HCT116 (cell line): Measurements from ENCODE around the gene HAAO. TPM values are rescaled to one million over a fixed set of nuclear protein-coding genes. Genes with fewer than 3 reads are reported as not detected.

ENCODE experiments used
- ATAC-seq: fragments of 200-7000 bp; cut with Tn5 transposase; 2 replicates; pipeline ENCODE4 v1.9.1; 2020; ENCODE audit warnings: mild to moderate bottlenecking, moderate library complexity
- BruUV-seq: library from RNA; stranded (reverse); fragments of 400-500 nt; replicated peaks from 2 replicates; lab custom pipeline; 2021; lab: Mats Ljungman, UMichigan
- CTCF ChIA-PET: fragments of 300-600 bp; sonication (Branson Sonifier 250); formaldehyde crosslinking; loops from one replicate; lab custom pipeline; 2021; ENCODE audit warnings: antibody characterized with exemption; lab: Charles Lee
- POLR2A ChIA-PET: fragments of 300-600, 350-600 bp; sonication (Branson Sonifier 250); formaldehyde crosslinking; loops from one replicate; lab custom pipeline; 2021; ENCODE audit warnings: antibody characterized with exemption; lab: Charles Lee
- RAD21 ChIA-PET, 2 experiments: fragments of 300-600 bp; sonication (Branson Sonifier 250); formaldehyde crosslinking; loops; one replicate each; lab custom pipeline; 2023; ENCODE audit warnings: low total read pairs in 2 of 2; ENCODE audit not compliant: uncharacterized antibody in 2 of 2, unreplicated experiment in 2 of 2, low non-redundant PET in 1 of 2; lab: Charles Lee
- DNase-seq: peaks from one replicate; pipeline ENCODE4 v3.0.0-alpha.2; 2010; ENCODE audit warnings: low read depth, low spot score
- H2AFZ ChIP-seq: fragments of 200-600 bp; shearing (Covaris generic), sonication (generic); 2 replicates; pipeline ENCODE4 v1.6.1; 2017; ENCODE audit warnings: low read depth, mixed run types, mixed read lengths, antibody characterized with exemption, low read length; ENCODE audit not compliant: poor library complexity, severe bottlenecking
- H3K27ac ChIP-seq: 2 replicates; pipeline ENCODE4 v1.5.1; 2012; ENCODE audit warnings: low read depth, low read length
- H3K27me3 ChIP-seq: fragments of 200-600 bp; sonication (generic); 2 replicates; pipeline ENCODE4 v1.6.1; 2016; ENCODE audit warnings: mixed run types, low read length, mixed read lengths; ENCODE audit not compliant: insufficient read depth
- H3K36me3 ChIP-seq, 2 experiments: fragments of 200-500 bp in 1 of 2; fragments of 200-600 bp in 1 of 2; sonication (Bioruptor generic) in 1 of 2; sonication (generic) in 1 of 2; 2 replicates each; pipeline versions ENCODE4 v1.5.1 to v1.6.1; 2014 to 2016; ENCODE audit warnings: low read length in 2 of 2, inconsistent platforms in 1 of 2, mixed read lengths in 1 of 2, mixed run types in 1 of 2; ENCODE audit not compliant: insufficient read depth in 2 of 2, control insufficient read depth in 1 of 2
- H3K4me1 ChIP-seq, 2 experiments: fragments of 200-600 bp in 1 of 2; sonication (generic) in 1 of 2; 2 replicates each; pipeline versions ENCODE4 v1.5.1 to v1.6.1; 2012 to 2017; ENCODE audit warnings: low read length in 2 of 2, inconsistent platforms in 1 of 2, mild to moderate bottlenecking in 1 of 2, mixed read lengths in 1 of 2, mixed run types in 1 of 2, moderate library complexity in 1 of 2; ENCODE audit not compliant: insufficient read depth in 2 of 2, control insufficient read depth in 1 of 2
- H3K4me2 ChIP-seq: fragments of 200-600 bp; sonication (generic); 2 replicates; pipeline ENCODE4 v1.6.1; 2017; ENCODE audit warnings: mixed run types, low read length, mixed read lengths
- H3K4me3 ChIP-seq, 2 experiments: fragments of 200-600 bp in 1 of 2; sonication (generic) in 1 of 2; replicated peaks in 1 of 2; 2 replicates each; pipeline ENCODE4 v1.5.1; 2011 to 2016; ENCODE audit warnings: low read length in 2 of 2, control low read depth in 1 of 2, low read depth in 1 of 2, mild to moderate bottlenecking in 1 of 2, mixed read lengths in 1 of 2, mixed run types in 1 of 2
- H3K79me2 ChIP-seq: fragments of 200-600 bp; sonication (generic); 2 replicates; pipeline ENCODE4 v1.6.1; 2017; ENCODE audit warnings: mild to moderate bottlenecking, mixed run types, low read length, moderate library complexity, mixed read lengths; ENCODE audit not compliant: insufficient read depth
- H3K9ac ChIP-seq: fragments of 200-600 bp; sonication (generic); 2 replicates; pipeline ENCODE4 v1.6.1; 2016; ENCODE audit warnings: low read length, mixed read lengths
- H3K9me2 ChIP-seq: fragments of 200-600 bp; sonication (generic), shearing (Covaris generic); 2 replicates; pipeline ENCODE4 v1.6.1; 2017; ENCODE audit warnings: mixed run types, mild to moderate bottlenecking, moderate library complexity; ENCODE audit not compliant: insufficient read depth
- H3K9me3 ChIP-seq, 2 experiments: fragments of 200-500 bp in 1 of 2; fragments of 200-600 bp in 1 of 2; sonication (Bioruptor generic) in 1 of 2; sonication (generic) in 1 of 2; 2 replicates each; pipeline ENCODE4 v1.6.1; 2014 to 2017; ENCODE audit warnings: low read length in 2 of 2, mixed read lengths in 2 of 2, inconsistent platforms in 1 of 2, low read depth in 1 of 2, mild to moderate bottlenecking in 1 of 2, mixed run types in 1 of 2, moderate library complexity in 1 of 2; ENCODE audit not compliant: control insufficient read depth in 1 of 2, insufficient read depth in 1 of 2
- H4K20me1 ChIP-seq: fragments of 200-600 bp; sonication (generic), shearing (Covaris generic); 2 replicates; pipeline ENCODE4 v1.6.1; 2017; ENCODE audit warnings: mixed run types, mild to moderate bottlenecking, moderate library complexity; ENCODE audit not compliant: insufficient read depth
- ATF3 ChIP-seq: IDR thresholded peaks from 2 replicates; pipeline ENCODE4 v1.6.1; 2012
- CBX3 ChIP-seq: IDR thresholded peaks from 2 replicates; pipeline ENCODE4 v1.6.1; 2012; ENCODE audit warnings: low read depth
- CTCF ChIP-seq, 3 experiments: fragments of 200-600 bp in 1 of 3; sonication (generic) in 1 of 3; IDR thresholded peaks in 2 of 3; conservative IDR thresholded peaks in 1 of 3; 2 replicates each; pipeline ENCODE4 v1.5.1; 2012 to 2017; ENCODE audit warnings: low read depth in 2 of 3, low read length in 2 of 3, antibody characterized with exemption in 1 of 3, borderline replicate concordance in 1 of 3, control low read depth in 1 of 3, mild to moderate bottlenecking in 1 of 3, mixed read lengths in 1 of 3, mixed run types in 1 of 3, moderate library complexity in 1 of 3; ENCODE audit not compliant: insufficient read depth in 1 of 3
- EGR1 ChIP-seq: IDR thresholded peaks from 2 replicates; pipeline ENCODE4 v1.6.1; 2012; ENCODE audit warnings: low read depth
- ELF1 ChIP-seq: IDR thresholded peaks from 2 replicates; pipeline ENCODE4 v1.6.1; 2012; ENCODE audit warnings: low read depth, borderline replicate concordance
- EZH2 ChIP-seq: fragments of 200-600 bp; sonication (generic); IDR thresholded peaks from 2 replicates; pipeline ENCODE4 v1.6.1; 2017; ENCODE audit warnings: antibody characterized with exemption, mixed run types
- EZH2phosphoT487 ChIP-seq: fragments of 200-600 bp; IDR thresholded peaks from 2 replicates; pipeline ENCODE4 v1.6.1; 2018; ENCODE audit warnings: antibody characterized with exemption, borderline replicate concordance
- JUND ChIP-seq: IDR thresholded peaks from 2 replicates; pipeline ENCODE4 v1.6.1; 2012
- MAX ChIP-seq: IDR thresholded peaks from 2 replicates; pipeline ENCODE4 v1.6.1; 2012
- POLR2A ChIP-seq: IDR thresholded peaks from 2 replicates; pipeline ENCODE4 v1.7.0; 2011; ENCODE audit warnings: borderline replicate concordance; ENCODE audit not compliant: insufficient read depth, insufficient read length; ENCODE audit errors: extremely low read depth
- POLR2AphosphoS5 ChIP-seq: IDR thresholded peaks from 2 replicates; pipeline ENCODE4 v1.6.1; 2011; ENCODE audit warnings: mild to moderate bottlenecking, low read depth, low read length, moderate library complexity
- RAD21 ChIP-seq: IDR thresholded peaks from 2 replicates; pipeline ENCODE4 v1.6.1; 2012; ENCODE audit warnings: low read depth, mild to moderate bottlenecking
- SP1 ChIP-seq: IDR thresholded peaks from 2 replicates; pipeline ENCODE4 v1.6.1; 2012; ENCODE audit warnings: low read depth
- SRF ChIP-seq: IDR thresholded peaks from 2 replicates; pipeline ENCODE4 v1.6.1; 2012; ENCODE audit warnings: low read depth
- TCF7L2 ChIP-seq: IDR thresholded peaks from 2 replicates; pipeline ENCODE4 v1.7.0; 2011; ENCODE audit warnings: borderline replicate concordance, inconsistent platforms; ENCODE audit not compliant: insufficient read depth, insufficient read length; ENCODE audit errors: extremely low read depth
- YY1 ChIP-seq: IDR thresholded peaks from 2 replicates; pipeline ENCODE4 v1.6.1; 2011; ENCODE audit warnings: low read length, low read depth, moderate library complexity, mild to moderate bottlenecking; ENCODE audit not compliant: insufficient replicate concordance; ENCODE audit errors: extremely low read depth
- intact Hi-C: fragments of 100-400 bp; cut with micrococcal nuclease; formaldehyde crosslinking; loops from 2 replicates; pipeline ENCODE4 v1.10.0; 2022
- total RNA-seq: library from RNA; stranded (reverse); gene quantifications from one replicate; pipeline ENCODE4 v1.2.1, GENCODE V29; 2021; ENCODE audit not compliant: unreplicated experiment
- TF ChIP-seq, protein P1 (sequence below): IDR thresholded peaks from 2 replicates; pipeline ENCODE4 v1.6.1; 2012; ENCODE audit warnings: low read depth
- TF ChIP-seq, protein P2 (sequence below): IDR thresholded peaks from 2 replicates; pipeline ENCODE4 v1.6.1; 2011; ENCODE audit warnings: mild to moderate bottlenecking, low read length, moderate library complexity; ENCODE audit not compliant: insufficient replicate concordance; ENCODE audit errors: extremely low read depth

Gene HAAO
- total RNA-seq, 1 experiment from 2014 or later = not detected

DNA sequence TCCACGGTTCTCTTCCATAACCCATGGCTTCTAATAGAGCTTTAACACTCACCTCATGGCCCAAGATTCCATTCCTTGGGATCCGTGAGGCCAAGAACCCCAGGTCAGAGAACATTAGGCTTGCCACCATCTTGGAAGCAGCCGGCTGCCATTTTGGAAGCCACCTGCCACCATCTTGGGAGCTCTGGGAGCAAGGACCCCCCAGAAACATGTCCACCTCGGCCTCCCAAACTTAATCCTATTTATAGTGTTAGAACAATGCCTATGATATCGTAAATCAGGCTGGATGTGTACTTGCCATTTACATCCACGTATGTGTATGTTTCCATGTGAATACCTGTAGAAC, 39.9 kb upstream of the HAAO start:
- Histone ChIP-seq H3K4me3 (no peak overlapping the region), H3K9ac (no peak overlapping the region), H3K4me2 (no peak overlapping the region), H3K27me3 (no peaks in the 10 kb centered on the region), H3K4me1 (peaks cover 4 to 20% of the 10 kb centered on the region in 2 experiments; a peak in 3 of 4 replicates), H3K9me2 (no peaks in the 10 kb centered on the region), H3K9me3 (no peaks in the 10 kb centered on the region), H3K36me3 (no peaks in the 10 kb centered on the region), H4K20me1 (no peaks in the 10 kb centered on the region), H3K79me2 (no peaks in the 10 kb centered on the region), H2AFZ (no peak overlapping the region), H3K27ac (no peak overlapping the region)
- ChIA-PET POLR2A (no interaction called here), RAD21 (no interaction called here), CTCF (no interaction called here)
- intact Hi-C loops = no loop called here
- no TSS peak for BruUV-seq
- ATAC-seq = no peak
- TF ChIP-seq EZH2phosphoT487 (no peak), SP1 (no peak), ELF1 (no peak), JUND (no peak), RAD21 (no peak), EZH2 (no peak), TCF7L2 (no peak), SRF (no peak), EGR1 (no peak), YY1 (no peak), POLR2A (no peak), CBX3 (no peak), CTCF (IDR thresholded peaks at IDR 0.05 in 2 of 3, conservative IDR thresholded peaks at IDR 0.05 in 1 of 3; ENCODE audit: borderline replicate concordance in 1 of 3, insufficient read depth in 1 of 3, low read depth in 2 of 3, low read length in 2 of 3) (no peak), ATF3 (no peak), POLR2AphosphoS5 (no peak), MAX (no peak)
- TF ChIP-seq, protein P1, sequence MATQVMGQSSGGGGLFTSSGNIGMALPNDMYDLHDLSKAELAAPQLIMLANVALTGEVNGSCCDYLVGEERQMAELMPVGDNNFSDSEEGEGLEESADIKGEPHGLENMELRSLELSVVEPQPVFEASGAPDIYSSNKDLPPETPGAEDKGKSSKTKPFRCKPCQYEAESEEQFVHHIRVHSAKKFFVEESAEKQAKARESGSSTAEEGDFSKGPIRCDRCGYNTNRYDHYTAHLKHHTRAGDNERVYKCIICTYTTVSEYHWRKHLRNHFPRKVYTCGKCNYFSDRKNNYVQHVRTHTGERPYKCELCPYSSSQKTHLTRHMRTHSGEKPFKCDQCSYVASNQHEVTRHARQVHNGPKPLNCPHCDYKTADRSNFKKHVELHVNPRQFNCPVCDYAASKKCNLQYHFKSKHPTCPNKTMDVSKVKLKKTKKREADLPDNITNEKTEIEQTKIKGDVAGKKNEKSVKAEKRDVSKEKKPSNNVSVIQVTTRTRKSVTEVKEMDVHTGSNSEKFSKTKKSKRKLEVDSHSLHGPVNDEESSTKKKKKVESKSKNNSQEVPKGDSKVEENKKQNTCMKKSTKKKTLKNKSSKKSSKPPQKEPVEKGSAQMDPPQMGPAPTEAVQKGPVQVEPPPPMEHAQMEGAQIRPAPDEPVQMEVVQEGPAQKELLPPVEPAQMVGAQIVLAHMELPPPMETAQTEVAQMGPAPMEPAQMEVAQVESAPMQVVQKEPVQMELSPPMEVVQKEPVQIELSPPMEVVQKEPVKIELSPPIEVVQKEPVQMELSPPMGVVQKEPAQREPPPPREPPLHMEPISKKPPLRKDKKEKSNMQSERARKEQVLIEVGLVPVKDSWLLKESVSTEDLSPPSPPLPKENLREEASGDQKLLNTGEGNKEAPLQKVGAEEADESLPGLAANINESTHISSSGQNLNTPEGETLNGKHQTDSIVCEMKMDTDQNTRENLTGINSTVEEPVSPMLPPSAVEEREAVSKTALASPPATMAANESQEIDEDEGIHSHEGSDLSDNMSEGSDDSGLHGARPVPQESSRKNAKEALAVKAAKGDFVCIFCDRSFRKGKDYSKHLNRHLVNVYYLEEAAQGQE = no peak
- TF ChIP-seq, protein P2, sequence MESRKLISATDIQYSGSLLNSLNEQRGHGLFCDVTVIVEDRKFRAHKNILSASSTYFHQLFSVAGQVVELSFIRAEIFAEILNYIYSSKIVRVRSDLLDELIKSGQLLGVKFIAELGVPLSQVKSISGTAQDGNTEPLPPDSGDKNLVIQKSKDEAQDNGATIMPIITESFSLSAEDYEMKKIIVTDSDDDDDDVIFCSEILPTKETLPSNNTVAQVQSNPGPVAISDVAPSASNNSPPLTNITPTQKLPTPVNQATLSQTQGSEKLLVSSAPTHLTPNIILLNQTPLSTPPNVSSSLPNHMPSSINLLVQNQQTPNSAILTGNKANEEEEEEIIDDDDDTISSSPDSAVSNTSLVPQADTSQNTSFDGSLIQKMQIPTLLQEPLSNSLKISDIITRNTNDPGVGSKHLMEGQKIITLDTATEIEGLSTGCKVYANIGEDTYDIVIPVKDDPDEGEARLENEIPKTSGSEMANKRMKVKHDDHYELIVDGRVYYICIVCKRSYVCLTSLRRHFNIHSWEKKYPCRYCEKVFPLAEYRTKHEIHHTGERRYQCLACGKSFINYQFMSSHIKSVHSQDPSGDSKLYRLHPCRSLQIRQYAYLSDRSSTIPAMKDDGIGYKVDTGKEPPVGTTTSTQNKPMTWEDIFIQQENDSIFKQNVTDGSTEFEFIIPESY = no peak
- DNase-seq = no peak
